DOHH2 (cell line): ENCODE measurements around the gene KCNN4.
A peak's percentile ranks its signal among the peaks of the same experiment; 100 is the strongest.

Source experiments
- H3F3A ChIP-seq: fragments of 200-600 bp; sonication (generic), shearing (Covaris generic); 2 replicates; pipeline ENCODE4 v1.6.0; 2016; ENCODE audit warnings: antibody characterized with exemption, mild to moderate bottlenecking; ENCODE audit not compliant: control insufficient read depth, insufficient read depth
- H3K27ac ChIP-seq: fragments of 200-600 bp; sonication (generic); 2 replicates; pipeline ENCODE4 v1.5.1; 2014; ENCODE audit warnings: low read depth, mild to moderate bottlenecking, low read length, moderate library complexity
- H3K27me3 ChIP-seq: fragments of 200-600 bp; sonication (generic); 2 replicates; pipeline ENCODE4 v1.6.1; 2014; ENCODE audit warnings: mild to moderate bottlenecking, low read length, mixed read lengths; ENCODE audit not compliant: control insufficient read depth
- H3K36me3 ChIP-seq: fragments of 200-600 bp; sonication (generic); 2 replicates; pipeline ENCODE4 v1.6.1; 2014; ENCODE audit warnings: mild to moderate bottlenecking, low read length, moderate library complexity, mixed read lengths; ENCODE audit not compliant: control insufficient read depth
- H3K4me1 ChIP-seq: fragments of 200-600 bp; sonication (generic); 2 replicates; pipeline ENCODE4 v1.6.1; 2014; ENCODE audit warnings: mild to moderate bottlenecking, low read length, mixed read lengths; ENCODE audit not compliant: control insufficient read depth
- H3K4me2 ChIP-seq: fragments of 200-600 bp; sonication (generic); 2 replicates; pipeline ENCODE4 v1.6.0; 2014; ENCODE audit warnings: mild to moderate bottlenecking, low read length, moderate library complexity
- H3K4me3 ChIP-seq: fragments of 200-600 bp; sonication (generic); 2 replicates; pipeline ENCODE4 v1.5.1; 2014; ENCODE audit warnings: mild to moderate bottlenecking, low read length, mixed read lengths
- H3K79me2 ChIP-seq: fragments of 200-600 bp; sonication (generic); 2 replicates; pipeline ENCODE4 v1.6.1; 2014; ENCODE audit warnings: mild to moderate bottlenecking, low read length, mixed read lengths; ENCODE audit not compliant: control insufficient read depth
- H3K9me2 ChIP-seq: fragments of 200-600 bp; sonication (generic); replicated peaks from 2 replicates; pipeline ENCODE4 v1.6.1; 2014; ENCODE audit warnings: mild to moderate bottlenecking, low read length, mixed read lengths; ENCODE audit not compliant: control insufficient read depth
- H3K9me3 ChIP-seq: fragments of 200-600 bp; sonication (generic); 2 replicates; pipeline ENCODE4 v1.6.1; 2014; ENCODE audit warnings: antibody characterized with exemption, low read length, mixed read lengths; ENCODE audit not compliant: control insufficient read depth, insufficient read depth
- H4K20me1 ChIP-seq: fragments of 200-600 bp; sonication (generic); 2 replicates; pipeline ENCODE4 v1.6.0; 2014; ENCODE audit warnings: low read depth, mild to moderate bottlenecking, antibody characterized with exemption, low read length, moderate library complexity; ENCODE audit not compliant: control insufficient read depth, insufficient read depth
- EZH2phosphoT487 ChIP-seq: fragments of 200-600 bp; sonication (generic); IDR thresholded peaks from 2 replicates; pipeline ENCODE4 v1.6.1; 2017; ENCODE audit warnings: borderline replicate concordance, mild to moderate bottlenecking, antibody characterized with exemption, low read length, moderate library complexity, mixed read lengths
- TF ChIP-seq, protein P1 (sequence below): fragments of 200-600 bp; sonication (generic); IDR thresholded peaks from one replicate; pipeline ENCODE4 v1.5.1; 2014; ENCODE audit warnings: antibody characterized with exemption, mild to moderate bottlenecking, low read depth, low read length; ENCODE audit not compliant: poor library complexity, severe bottlenecking

KCNN4 gene

DNA sequence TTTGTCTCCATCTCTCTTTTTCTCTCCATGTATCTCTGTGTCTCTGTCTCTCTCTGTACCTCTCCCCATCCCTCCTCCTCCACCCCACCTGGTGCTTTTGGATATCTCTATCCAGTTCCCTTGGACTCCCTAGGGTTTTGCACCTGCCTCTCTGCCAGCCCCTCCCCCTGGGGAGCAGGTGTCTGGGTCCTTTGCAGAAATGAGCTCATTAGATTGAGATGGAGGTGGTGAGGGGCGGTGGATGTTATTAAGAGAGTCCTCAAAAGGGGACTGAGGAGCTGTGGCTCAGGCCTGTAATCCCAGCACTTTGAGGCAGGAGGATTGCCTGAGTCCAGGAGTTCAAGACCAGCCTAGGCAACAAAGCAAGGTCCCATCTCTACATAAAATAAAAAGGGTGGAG lies 2.1 kb downstream of the KCNN4 start:
- no peaks in the 10 kb centered on the region for H4K20me1 ChIP-seq
- no peaks in the 10 kb centered on the region for H3K9me2 ChIP-seq
- TF ChIP-seq, protein P1, sequence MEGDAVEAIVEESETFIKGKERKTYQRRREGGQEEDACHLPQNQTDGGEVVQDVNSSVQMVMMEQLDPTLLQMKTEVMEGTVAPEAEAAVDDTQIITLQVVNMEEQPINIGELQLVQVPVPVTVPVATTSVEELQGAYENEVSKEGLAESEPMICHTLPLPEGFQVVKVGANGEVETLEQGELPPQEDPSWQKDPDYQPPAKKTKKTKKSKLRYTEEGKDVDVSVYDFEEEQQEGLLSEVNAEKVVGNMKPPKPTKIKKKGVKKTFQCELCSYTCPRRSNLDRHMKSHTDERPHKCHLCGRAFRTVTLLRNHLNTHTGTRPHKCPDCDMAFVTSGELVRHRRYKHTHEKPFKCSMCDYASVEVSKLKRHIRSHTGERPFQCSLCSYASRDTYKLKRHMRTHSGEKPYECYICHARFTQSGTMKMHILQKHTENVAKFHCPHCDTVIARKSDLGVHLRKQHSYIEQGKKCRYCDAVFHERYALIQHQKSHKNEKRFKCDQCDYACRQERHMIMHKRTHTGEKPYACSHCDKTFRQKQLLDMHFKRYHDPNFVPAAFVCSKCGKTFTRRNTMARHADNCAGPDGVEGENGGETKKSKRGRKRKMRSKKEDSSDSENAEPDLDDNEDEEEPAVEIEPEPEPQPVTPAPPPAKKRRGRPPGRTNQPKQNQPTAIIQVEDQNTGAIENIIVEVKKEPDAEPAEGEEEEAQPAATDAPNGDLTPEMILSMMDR, result no peak
- TF ChIP-seq EZH2phosphoT487, result no peak
- H3K4me3 ChIP-seq, result peak overlapping the region; percentile 94
- H3K9me3 ChIP-seq, result no peaks in the 10 kb centered on the region
- H3K27me3 ChIP-seq, result no peaks in the 10 kb centered on the region
- peaks cover 39% of the 10 kb centered on the region for H3K36me3 ChIP-seq
- H3K4me1 ChIP-seq, result peaks cover 75% of the 10 kb centered on the region
- peak overlapping the region; percentile 90 for H3K4me2 ChIP-seq
- H3F3A ChIP-seq, result peaks cover 26% of the 10 kb centered on the region
- H3K79me2 ChIP-seq, result peaks cover 67% of the 10 kb centered on the region
- peak overlapping the region; percentile 95 for H3K27ac ChIP-seq

DNA sequence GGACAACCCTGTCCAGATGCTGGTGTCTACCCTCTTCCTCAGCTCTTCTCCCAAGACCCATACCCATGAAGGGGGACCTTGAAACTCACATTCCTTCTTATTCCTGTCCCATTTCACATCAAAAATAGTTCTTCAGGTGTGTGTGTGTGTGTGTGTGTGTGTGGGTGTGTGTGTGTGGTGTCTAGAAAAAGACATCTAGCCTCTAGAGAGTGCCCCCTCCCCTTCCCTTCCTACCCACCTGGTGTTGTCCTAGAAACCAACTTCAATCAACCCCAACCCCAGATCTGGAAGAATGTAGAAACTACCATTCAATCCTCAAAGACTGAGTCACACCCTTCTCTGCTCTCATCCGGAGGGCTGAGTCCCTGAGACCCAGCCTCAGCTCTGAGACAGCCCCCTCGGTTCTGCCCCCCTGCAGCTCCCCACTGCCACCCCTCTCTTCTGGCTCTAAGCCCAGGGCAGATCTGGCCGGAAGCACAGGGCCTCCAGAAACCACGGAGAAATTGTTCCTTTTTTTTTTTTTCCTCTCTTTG lies 3.5 kb downstream of the KCNN4 start:
- H3F3A ChIP-seq, result peaks cover 24% of the 10 kb centered on the region
- peak overlapping the region; percentile 90 for H3K4me2 ChIP-seq
- peak overlapping the region; percentile 94 for H3K4me3 ChIP-seq
- peaks cover 61% of the 10 kb centered on the region for H3K4me1 ChIP-seq
- H4K20me1 ChIP-seq, result no peaks in the 10 kb centered on the region
- no peaks in the 10 kb centered on the region for H3K9me2 ChIP-seq
- peak overlapping the region; percentile 95 for H3K27ac ChIP-seq
- no peaks in the 10 kb centered on the region for H3K27me3 ChIP-seq
- no peak for TF ChIP-seq EZH2phosphoT487
- TF ChIP-seq, protein P1, result no peak
- H3K79me2 ChIP-seq, result peaks cover 61% of the 10 kb centered on the region
- no peaks in the 10 kb centered on the region for H3K9me3 ChIP-seq
- H3K36me3 ChIP-seq, result peaks cover 53% of the 10 kb centered on the region

DNA sequence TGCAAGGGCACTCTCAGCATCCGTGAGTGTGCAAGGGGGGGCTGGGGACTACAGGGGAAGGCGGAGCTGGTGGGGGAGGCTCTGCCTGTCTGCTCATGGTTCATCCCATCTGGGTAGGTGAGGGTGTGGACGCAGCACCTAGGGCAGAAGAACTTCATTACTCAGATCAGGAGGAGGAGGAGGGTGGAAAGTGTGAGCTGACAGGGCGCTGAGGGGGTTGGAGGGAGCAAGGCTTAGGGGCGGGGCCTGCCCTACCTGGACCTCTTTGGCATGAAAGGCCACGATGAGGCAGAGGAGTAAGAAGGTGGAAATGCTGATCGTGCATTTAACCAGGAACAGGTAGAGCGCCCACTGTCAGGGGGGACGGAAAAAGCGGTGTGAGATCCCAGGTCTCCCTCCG lies 4.5 kb downstream of the KCNN4 start:
- H3K4me2 ChIP-seq, result peak overlapping the region; percentile 90
- H3K27ac ChIP-seq, result peak overlapping the region; percentile 95
- H3K36me3 ChIP-seq, result peaks cover 62% of the 10 kb centered on the region
- H4K20me1 ChIP-seq, result no peaks in the 10 kb centered on the region
- H3K4me1 ChIP-seq, result peaks cover 51% of the 10 kb centered on the region
- H3K79me2 ChIP-seq, result peaks cover 56% of the 10 kb centered on the region
- no peaks in the 10 kb centered on the region for H3K9me3 ChIP-seq
- peaks cover 18% of the 10 kb centered on the region for H3F3A ChIP-seq
- peak overlapping the region; percentile 94 for H3K4me3 ChIP-seq
- TF ChIP-seq EZH2phosphoT487, result no peak
- TF ChIP-seq, protein P1, result no peak
- H3K27me3 ChIP-seq, result no peaks in the 10 kb centered on the region
- no peaks in the 10 kb centered on the region for H3K9me2 ChIP-seq
